Measurements from ENCODE around the gene CEP104. TPM values are rescaled to one million over a fixed set of nuclear protein-coding genes. Genes with fewer than 3 reads are reported as not detected.

The CEP104 gene
- total RNA-seq, 4 donors from 2014 or later = 20.2 to 31.7 (median 25.7) TPM

GRCh38 chr1:3852711-3853485 is 4.1 kb downstream of the CEP104 start:
- ATAC-seq (ENCODE audit: low FRiP score) (no peak), DNase-seq (ENCODE audit: low spot score) (no peak)
- no peak for TF ChIP-seq CTCF (IDR thresholded peaks at IDR 0.05)

- no peak for ATAC-seq (ENCODE audit: low FRiP score)
- TF ChIP-seq CTCF (IDR thresholded peaks at IDR 0.05) = no peak
Measured at GRCh38 chr1:3852091-3852490, 4.9 kb downstream of the CEP104 start.

GRCh38 chr1:3851292-3851691 is 5.7 kb downstream of the CEP104 start:
- TF ChIP-seq CTCF (IDR thresholded peaks at IDR 0.05) = no peak
- ATAC-seq (ENCODE audit: low FRiP score) (no peak), DNase-seq (ENCODE audit: low spot score) (no peak)

More at GRCh38 chr1:3852091-3852490, 4.9 kb downstream of the CEP104 start:
- DNase-seq (ENCODE audit: low spot score) = no peak

- TF ChIP-seq CTCF (IDR thresholded peaks at IDR 0.05) = no peak
- ATAC-seq (ENCODE audit: low FRiP score) (no peak), DNase-seq (ENCODE audit: low spot score) (no peak)
Measured at GRCh38 chr1:3850857-3851256, 6.2 kb downstream of the CEP104 start.

- ATAC-seq (ENCODE audit: low FRiP score) = no peak
- no peak for DNase-seq (ENCODE audit: low spot score)
- TF ChIP-seq CTCF (IDR thresholded peaks at IDR 0.05) = no peak
Measured at GRCh38 chr1:3847081-3847480, 9.9 kb downstream of the CEP104 start.

- TF ChIP-seq CTCF (IDR thresholded peaks at IDR 0.05) = no peak
- ATAC-seq (ENCODE audit: low FRiP score) (no peak), DNase-seq (ENCODE audit: low spot score) (no peak)
Measured at GRCh38 chr1:3846541-3846940, 10.5 kb downstream of the CEP104 start.

- DNase-seq (ENCODE audit: low spot score) (no peak), ATAC-seq (ENCODE audit: low FRiP score) (no peak)
- no peak for TF ChIP-seq CTCF (IDR thresholded peaks at IDR 0.05)
Measured at GRCh38 chr1:3842912-3843311, 14.1 kb downstream of the CEP104 start.

Measured in omental fat pad (tissue), 4 donors.